Stimulated activated CD4-positive, alpha-beta T cell treated with anti-CD3 and anti-CD28 coated beads, TNF-alpha, amount 100 ng/mL, for 48 hours (primary cell): ENCODE results near the gene PRKD1.
"Not testable (repeated sequence)": the region's sequence is repeated elsewhere in the genome, so short reads cannot be mapped to it uniquely, and the experiment has no call there.

Experiments
- DNase-seq, 3 donors: peaks; one replicate each; pipeline ENCODE4 v3.0.0-alpha.2; 2020; ENCODE audit warnings: low read depth in 3 of 3

Gene PRKD1

DNA sequence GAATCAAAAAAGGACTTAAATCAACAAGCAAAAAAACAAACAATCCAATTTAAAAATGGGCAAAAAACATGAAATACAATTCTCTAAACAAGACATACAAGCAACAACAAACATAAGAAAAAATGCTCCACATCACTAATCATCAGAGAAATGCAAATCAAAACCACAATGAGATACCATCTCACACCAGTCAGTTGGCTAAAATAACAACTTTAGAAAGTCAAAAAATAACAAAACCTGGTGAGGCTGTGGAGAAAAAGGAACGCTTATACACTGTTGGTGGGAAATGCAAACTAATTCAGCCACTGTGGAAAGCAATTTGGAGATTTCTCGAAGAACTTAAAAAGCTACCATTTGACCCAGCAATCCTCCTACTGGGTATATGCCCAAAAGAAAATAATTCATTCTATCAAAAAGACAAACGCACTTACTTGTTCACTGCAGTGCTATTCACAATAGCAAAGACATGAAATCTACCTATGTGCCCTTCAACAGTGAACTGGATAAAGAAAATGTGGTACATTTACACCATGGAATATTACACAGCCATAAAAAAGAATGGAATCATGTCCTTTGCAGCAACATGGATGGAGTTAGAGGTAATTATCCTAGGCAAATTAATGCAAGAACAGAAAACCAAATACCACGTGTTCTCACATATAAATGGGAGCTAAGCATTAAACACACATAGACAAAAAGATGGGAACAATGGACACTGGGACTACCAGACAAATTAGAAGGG is 26.9 kb downstream of the PRKD1 start:
- DNase-seq: no peak

DNA sequence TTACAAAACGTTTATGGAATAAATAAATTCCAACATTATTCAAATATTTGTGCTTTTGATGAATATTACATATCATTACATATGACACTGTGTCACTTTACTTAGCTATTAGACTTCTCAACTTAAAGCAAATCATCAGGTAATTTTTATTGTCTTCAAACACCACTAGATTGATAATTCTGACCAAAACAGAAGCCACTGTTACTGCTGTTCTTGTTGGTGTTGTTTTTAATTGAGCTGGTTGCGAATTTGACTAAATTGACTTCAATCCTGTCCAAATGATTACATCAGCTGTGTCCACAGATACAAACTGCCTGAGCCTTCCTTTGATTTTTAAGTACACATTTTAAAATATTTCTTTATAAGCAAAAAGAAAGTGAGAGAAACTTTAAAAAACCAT is 29.2 kb downstream of the PRKD1 start:
- DNase-seq: no peak

DNA sequence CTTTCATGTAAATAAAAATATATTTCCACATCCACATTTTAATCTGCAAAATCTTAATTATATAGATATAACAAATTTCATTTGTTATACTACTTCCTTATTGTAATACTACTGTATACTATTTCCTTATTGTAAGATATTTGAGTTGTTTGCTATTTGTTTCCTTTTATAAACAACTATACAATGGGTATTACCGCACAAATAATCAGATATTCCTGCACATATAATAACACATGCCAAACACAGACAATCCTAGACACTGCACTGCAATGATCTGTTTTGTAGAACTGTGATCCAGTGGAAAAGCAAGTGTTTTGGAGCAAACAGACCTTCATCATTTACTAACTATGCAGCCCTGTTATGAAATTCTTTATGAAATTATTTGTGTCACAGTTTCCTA is 30.5 kb downstream of the PRKD1 start:
- DNase-seq: no peak

DNA sequence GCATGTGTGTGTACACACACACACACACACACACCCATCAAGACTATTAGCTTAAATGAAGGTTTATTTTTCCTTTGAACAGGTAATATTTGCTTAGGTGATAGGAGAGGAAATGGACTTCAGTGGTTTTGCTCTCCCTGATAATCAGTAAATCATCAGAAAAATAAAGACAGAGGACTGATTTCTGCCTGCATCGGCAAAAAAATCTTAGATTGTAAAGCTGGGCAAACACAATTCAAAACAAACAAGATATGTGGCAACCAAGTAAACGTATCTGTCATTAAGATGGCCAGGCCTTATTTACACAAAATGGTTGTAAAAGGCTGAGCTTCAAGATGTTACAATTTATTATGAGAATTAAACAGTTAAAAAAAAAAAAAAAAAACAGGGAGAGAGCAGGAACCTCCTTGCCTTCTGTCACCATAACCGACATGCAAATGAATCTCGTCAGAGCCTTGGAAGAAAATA is 31.3 kb downstream of the PRKD1 start:
- no peak for DNase-seq

DNA sequence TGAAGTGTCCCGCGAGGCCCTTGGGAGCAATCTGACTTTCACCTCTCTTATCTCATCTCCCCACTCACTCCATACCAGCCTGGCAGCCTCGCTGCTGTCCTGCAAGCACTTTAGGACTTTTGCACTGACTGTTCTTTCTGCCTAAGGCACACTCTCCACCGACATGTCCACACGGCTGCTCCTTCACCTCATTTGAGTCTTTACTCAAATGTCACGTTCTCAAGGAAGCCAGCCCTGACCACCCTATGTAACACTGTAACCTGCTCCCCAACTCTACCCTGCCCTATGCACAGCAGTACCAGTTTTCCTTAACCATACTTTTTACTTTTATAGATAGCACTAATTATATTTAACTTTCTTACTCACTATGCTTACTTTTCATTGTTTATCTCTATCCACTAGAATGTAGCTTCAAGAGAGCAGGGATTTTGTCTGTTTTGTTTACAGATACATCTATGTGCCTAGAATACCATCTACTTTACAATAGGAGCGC is 32.0 kb downstream of the PRKD1 start:
- no peak for DNase-seq

DNA sequence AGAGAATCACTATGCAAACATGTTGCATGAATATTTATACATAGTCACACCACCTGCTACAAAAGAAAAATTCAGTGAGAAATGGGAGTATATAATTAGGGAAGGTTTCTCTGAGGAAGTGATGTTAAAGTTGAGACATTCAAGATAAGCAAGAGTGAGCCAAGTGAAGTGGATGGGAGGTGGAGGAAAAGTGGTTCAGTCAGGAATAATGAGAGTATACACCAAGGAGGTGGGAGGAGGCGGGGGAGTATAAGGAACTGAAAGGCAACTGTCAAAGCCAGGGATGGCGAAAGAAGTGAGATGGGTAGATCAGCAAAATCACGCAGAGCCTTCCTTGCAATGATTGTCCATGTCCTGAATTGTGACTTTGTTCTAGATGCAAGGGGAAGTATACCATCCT is 33.7 kb downstream of the PRKD1 start:
- no peak for DNase-seq

DNA sequence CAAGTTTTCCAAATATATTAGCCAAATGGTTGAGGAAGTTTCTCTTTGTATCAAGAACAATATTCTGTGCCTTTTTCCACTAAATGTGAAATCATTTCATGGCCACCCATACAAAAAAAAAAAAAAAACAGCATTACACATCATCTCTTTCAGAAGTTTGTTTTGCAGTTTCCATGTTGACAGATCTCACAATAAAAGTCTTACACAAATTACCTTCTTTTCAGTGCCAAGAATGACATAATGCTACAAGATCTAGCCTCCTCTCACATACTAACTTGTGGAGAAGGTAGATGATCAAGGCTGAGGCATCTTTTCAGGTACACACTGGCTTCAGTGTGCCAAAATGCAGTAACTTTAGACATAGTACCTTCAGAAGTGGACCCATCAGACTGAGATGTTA is 35.3 kb downstream of the PRKD1 start:
- no peak for DNase-seq

DNA sequence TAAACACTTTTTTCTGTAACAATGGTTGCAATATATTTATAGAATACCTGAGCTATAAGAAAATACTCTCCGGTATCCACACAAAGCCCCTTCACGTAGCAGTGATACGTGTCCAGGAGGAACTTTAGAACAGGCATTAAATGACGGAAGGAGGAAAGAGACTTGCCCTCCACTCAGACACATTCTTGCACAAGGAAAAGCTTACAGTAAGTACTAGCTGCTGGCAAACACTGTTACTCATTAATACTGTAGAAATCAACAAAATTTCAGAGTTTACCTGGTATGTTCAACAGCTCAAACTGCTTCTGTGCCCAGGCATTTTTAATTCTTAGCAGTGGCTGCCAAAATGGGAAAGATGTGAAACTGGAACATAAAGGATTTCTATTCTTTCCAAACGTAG is 41.7 kb downstream of the PRKD1 start:
- no peak for DNase-seq

DNA sequence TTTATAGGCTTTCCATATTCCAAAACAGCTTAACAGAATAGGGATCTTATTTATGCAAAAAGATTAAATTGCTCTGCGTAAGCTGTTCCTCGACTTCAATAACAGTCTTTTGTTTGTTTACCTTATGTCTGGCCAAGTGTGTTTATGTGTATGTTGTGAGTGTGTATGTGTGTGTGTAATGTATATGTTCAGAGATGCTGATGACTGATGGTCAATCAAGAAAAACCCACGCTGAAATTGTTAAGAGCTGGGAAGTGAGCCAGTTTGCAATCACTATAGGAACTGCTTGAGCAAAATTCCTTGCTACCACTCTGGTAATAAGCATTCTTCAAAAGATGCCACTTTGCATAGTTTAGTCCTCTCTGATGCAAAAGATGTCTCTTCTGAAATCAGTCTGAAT is 59.6 kb downstream of the PRKD1 start:
- DNase-seq: no peak

DNA sequence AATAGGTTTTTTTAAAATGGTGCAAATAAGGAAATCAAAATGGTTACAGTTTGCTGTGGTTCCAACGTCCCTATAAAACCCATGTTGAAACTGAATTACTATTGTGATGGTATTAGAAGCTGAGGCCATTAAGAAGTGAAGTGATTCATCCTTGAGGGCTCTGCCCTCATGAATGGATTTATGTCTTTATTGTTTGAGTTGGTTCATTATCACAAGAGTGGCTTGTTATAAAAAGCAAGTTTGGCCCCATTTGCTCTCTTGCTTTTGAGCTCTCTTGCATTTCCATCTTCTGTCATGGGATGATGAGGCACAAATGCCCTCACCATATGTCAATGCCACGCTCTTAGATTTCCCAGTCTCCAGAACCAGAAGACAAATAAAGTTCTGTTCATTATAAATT is 62.3 kb downstream of the PRKD1 start:
- DNase-seq: no peak

DNA sequence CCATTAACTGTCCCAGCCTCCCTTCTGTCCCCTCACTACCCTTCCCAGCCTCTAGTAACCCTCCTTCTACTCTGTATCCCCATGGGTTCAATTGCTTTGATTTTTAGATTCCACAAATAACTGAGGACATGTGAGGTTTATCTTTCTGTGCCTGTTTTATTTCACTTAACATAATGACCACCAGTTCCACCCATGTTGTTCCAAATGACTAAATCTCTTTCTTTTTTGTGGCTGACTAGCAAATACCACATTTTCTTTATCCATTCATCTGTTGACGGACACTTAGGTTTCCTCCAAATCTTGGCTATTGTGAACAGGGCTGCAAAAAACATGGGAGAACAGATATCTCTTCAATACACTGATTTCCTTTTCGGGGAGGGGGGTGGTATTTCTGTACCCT is 65.7 kb downstream of the PRKD1 start:
- DNase-seq: no peak

DNA sequence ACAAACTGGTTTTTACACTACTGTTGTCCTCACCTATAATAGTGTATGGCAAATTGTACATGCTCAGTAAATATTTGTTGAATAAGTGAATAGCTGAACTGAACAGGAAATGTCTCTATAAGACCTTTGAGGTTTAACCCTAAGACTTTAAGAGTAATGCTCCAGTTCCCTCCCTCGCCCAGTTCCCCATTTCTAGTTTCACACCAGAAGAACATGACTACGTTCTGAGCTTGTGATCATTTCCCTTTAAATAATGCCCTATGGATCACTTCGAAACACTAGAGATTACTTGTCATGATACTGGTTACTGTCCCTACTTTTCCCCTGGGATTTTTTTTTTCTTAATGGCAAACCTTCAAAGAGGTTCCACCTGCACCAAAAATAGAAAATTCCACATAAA is 69.3 kb downstream of the PRKD1 start:
- no peak for DNase-seq

DNA sequence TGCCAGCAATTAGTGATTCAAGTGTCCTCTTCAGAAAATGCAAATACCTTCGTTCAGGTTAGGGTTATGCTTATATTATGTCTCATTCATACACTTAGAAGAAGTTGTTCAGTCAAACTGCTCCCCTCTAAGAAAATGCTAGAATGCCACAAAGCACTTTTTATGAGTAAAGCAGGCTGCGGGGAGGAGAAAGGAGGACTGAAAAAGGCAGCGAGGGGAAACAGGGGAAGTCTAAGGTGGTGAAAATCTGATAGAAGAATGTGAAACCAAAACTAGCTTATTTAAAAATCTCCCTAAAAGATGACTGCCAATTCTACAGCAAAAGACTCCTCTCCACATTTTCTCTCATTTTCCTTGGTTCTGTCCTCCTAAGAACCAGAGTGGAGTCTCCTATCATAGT is 70.1 kb downstream of the PRKD1 start:
- DNase-seq: no peak

DNA sequence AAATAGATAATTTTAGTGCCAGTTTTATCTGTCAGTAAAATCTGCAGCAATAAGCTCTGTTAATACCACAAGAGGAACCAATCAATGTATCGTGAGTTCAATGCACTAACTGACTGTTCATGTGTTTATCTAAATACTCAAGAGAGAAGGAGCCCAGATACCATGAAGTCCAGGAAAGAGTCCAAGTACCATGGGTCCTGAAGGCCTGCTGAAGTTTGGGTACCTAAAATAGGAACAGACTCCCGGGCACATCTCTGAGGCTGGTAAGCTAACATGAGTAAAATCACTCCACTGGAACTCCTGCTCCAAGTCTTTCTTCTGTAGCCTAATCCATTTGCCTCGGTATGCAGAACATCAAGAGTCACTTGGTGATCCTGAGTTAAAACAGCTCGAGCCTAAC is 71.1 kb downstream of the PRKD1 start:
- DNase-seq: no peak

DNA sequence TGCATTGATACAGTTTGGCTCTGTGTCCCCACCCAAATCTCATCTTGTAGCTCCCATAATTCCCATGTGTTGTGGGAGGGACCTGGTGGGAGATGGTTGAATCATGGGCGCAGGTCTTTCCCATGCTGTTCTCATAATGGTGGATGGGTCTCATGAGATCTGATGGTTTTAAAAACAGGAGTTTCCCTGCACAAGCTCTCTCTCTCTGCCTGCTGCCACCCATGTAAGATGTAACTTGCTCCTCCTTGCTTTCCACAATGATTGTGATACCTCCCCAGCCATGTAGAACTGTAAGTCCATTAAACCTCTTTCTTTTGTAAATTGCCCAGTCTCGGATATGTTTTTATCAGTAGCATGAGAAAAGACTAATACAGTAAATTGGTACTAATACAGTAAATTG is 74.0 kb downstream of the PRKD1 start:
- DNase-seq: not testable (repeated sequence)

DNA sequence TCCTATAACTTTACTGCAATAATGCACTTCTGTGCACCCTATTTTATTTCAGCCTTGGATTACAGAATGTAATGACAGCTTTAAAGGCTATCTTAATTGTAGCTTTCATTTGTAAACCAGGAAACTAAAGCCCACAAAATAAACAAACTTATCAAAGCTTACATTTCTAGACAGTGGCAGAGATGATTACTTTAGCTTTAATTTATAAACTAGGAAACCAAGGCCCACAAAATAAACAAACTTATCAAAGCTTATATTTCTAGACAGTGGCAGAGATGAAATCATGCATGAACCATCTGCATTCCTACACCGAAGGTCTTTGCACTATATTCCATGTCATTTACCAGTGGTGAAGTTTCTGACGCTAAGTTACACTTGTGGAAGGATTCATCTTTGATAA is 74.4 kb downstream of the PRKD1 start:
- DNase-seq: no peak

DNA sequence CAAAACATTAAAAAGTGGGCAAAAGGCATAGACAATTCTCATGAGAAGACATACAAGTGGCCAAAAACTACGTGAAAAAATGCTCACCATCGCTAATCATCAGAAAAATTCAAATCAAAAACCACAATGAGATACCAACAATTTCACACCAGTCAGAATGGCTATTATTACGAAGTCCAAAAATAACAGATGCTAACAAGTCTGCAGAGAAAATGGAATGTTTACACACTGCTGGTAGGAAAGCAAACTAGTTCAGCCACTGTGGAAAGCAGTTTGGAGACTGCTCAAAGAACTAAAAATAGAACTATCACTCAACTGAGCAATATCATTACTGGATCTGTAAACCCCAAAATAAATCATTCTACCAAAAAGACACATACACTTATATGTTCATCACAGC is 76.2 kb downstream of the PRKD1 start:
- no peak for DNase-seq

DNA sequence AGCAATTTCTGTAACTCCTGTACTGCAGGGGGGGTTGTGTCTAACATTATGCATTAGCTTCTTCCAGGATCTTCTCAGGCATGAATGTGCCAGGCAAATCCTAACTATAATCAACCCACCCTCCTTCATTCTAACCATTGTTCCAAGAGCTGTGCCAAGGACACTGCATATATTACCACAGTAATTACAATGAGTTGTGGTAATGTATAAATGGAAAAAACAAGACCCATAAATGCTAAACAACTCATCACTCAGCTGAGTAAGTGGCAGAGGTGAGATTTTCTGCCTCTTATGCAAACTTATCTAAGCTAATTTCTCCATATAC is 80.6 kb downstream of the PRKD1 start:
- no peak for DNase-seq

DNA sequence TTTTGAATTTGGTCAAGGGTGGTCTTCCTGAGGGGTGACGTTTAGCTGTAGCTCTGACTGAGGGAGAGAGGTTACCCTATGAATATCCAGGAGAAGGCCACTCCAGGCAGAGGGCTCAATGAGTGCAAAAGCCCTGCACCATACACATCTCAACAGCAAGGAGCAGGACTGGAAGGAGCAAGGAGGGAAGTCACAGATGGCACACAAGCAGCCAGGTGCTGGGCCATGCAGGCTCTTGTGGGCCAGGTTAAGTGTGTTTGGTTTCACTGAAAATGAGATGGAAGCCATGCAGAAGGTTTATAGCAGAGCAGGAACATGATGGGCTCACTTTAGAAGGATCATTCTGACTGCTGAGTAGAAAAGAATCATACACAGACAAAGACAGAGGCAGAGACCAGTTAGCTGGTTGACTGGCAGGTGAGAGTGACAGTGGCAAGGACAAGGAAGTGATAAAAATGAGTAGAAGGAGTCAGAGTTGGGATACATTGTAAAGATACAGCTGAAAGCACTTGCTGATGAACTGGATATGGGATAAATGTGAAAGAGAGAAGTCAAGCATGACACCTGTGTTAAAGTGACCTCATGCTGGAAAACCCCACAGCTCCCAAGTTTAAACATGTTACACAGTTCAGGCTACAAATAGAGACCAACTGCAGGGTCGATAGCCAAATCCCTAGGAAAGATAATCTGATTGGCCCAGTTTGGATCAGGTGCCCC is 81.2 kb downstream of the PRKD1 start:
- no peak for DNase-seq

DNA sequence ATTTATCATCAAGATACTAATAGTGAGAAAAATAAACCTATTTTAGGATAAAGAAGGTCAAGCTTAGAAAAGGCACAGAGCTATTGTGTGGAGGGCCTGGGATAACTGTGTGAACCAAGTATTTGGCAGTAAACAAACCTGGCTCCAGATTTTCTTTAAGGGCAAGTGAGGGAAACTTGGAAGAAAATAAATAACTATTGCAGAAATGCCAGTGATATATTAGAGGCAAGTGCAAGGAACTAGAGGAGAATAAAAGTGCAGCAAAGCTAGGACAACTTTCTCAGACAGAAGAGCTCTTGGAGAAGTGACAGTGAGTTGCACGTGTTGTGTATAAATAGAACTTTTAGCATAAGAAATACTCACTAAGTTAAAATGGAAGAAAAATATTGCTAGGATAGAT is 83.7 kb downstream of the PRKD1 start:
- no peak for DNase-seq

DNA sequence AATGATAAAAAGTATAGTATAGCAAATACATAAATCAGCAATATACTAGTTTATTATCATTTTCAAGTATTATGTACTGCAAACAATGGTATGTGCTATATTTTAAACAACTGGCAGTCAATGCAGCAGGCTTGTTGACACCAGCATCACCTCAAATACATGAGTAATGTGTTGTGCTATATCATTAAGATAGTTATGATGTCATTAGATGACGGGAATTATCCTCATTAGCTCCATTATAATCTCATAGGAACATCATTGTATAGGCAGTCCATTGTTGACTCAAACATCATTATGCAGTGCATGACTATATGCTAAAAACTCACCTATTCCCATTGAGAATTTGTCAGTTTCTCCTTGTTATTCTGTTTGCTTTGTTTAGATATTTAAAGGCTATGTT is 85.4 kb downstream of the PRKD1 start:
- DNase-seq: no peak

DNA sequence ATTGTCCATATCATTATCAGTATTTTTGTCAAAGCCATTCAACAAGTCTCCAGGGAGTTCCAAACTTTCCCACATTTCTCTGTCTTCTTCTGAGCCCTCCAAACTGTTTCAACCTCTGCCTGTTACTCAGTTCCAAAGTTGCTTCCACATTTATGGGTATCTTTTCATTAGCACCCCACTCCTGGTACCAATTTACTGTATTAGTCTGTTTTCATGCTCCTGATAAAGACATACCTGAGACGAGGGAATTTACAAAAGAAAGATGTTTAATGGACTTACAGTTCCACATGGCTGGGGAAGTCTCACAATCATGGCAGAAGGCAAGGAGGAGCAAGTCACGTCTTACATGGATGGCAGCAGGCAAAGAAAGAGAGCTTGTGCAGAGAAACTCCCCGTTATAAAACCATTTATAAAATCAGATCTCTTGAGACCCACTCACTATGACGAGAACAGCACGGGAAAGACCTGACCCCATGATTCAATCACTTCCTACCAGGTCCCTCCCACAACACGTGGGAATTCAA is 87.2 kb downstream of the PRKD1 start:
- not testable (repeated sequence) for DNase-seq

DNA sequence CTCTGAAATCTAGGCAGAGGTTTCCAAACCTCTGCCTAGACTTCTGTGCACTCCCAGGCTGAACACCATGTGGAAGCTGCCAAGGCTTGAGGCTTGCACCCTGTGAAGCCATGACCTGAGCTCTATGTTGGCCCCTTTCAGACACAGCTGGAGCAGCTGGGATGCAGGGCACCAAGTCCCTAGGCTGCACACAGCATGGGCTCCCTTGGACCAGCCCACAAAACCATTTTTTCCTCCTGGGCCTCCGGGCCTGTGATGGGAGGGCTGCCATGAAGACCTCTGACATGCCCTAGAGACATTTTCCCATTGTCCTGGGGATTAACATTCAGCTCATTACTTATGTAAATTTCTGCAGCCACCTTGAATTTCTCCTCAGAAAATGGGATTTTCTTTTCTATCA is 88.0 kb downstream of the PRKD1 start:
- not testable (repeated sequence) for DNase-seq
